Heart right ventricle (tissue), 16 donors: Measurements from ENCODE around the gene TSEN2. TPM values are rescaled to one million over a fixed set of nuclear protein-coding genes. Genes with fewer than 3 reads are reported as not detected.
A peak's percentile ranks its signal among the peaks of the same experiment; 100 is the strongest.

ENCODE experiments used
- ATAC-seq, 8 donors: fragments of 200-7000 bp; cut with Tn5 transposase; one replicate each; pipeline ENCODE4 v1.9.1; 2020; ENCODE audit warnings: mild to moderate bottlenecking in 8 of 8, moderate library complexity in 8 of 8, moderate number of reproducible peaks in 1 of 8
- DNase-seq, 2 donors: peaks; one replicate each; pipeline ENCODE4 v3.0.0-alpha.2; 2020
- H3K27ac ChIP-seq, 10 donors: fragments of 200-600 bp; sonication (generic) in 2 of 10; one replicate each; pipeline versions ENCODE4 v1.5.0 to v1.8.0; 2020 to 2022; ENCODE audit warnings: mild to moderate bottlenecking in 3 of 10
- H3K27me3 ChIP-seq, 7 donors: fragments of 200-600 bp; one replicate each; pipeline ENCODE4 v1.8.0; 2021 to 2022; ENCODE audit warnings: mild to moderate bottlenecking in 2 of 7
- H3K36me3 ChIP-seq, 9 donors: fragments of 200-600 bp; sonication (generic) in 1 of 9; one replicate each; pipeline versions ENCODE4 v1.5.0 to v1.8.0; 2020 to 2022; ENCODE audit warnings: mild to moderate bottlenecking in 2 of 9
- H3K4me1 ChIP-seq, 9 donors: fragments of 200-600 bp; sonication (generic) in 1 of 9; one replicate each; pipeline versions ENCODE4 v1.5.0 to v1.8.0; 2020 to 2022; ENCODE audit warnings: mild to moderate bottlenecking in 4 of 9
- H3K4me3 ChIP-seq, 10 donors: fragments of 200-600 bp; sonication (generic) in 2 of 10; one replicate each; pipeline versions ENCODE4 v1.5.0 to v1.8.0; 2020 to 2022; ENCODE audit warnings: mild to moderate bottlenecking in 7 of 10, moderate library complexity in 2 of 10
- H3K9me3 ChIP-seq, 11 donors: fragments of 200-600 bp in 10 of 11; sonication (generic) in 2 of 11; one replicate each; pipeline versions ENCODE4 v1.5.0 to v1.8.0; 2013 to 2022; ENCODE audit warnings: mild to moderate bottlenecking in 2 of 11, control low read depth in 1 of 11, moderate library complexity in 1 of 11
- WGBS, 2 donors: extraction: QIAGEN DNeasy Blood & Tissue Kit; methylation state at CpG; one replicate each; pipeline ENCODE4 v1.1.7; 2013; ENCODE audit warnings: inconsistent platforms in 1 of 2; 5-methylcytosine and 5-hydroxymethylcytosine counted together
- intact Hi-C, 10 donors: fragments of 100-400 bp; cut with DNase I; formaldehyde crosslinking; loops; one replicate each; pipeline versions ENCODE4 v1.11.1 to v1.14.2; 2022
- polyA plus RNA-seq, 2 donors: library from polyadenylated mRNA; stranded (reverse); fragments of 200-250 nt; gene quantifications; one replicate each; pipeline ENCODE4 v1.2.3, GENCODE V29; 2013
- total RNA-seq, 10 donors: library from RNA; stranded (reverse); fragmentation: NEBNext Ultra II Directional in 3 of 10; extraction: Animal tissue kit (Norgen Biotek cat#: 25700) in 3 of 10; gene quantifications; one replicate each; pipeline versions ENCODE4 v1.2.1 to v1.2.4, GENCODE V29; 2021 to 2023
- TF ChIP-seq, protein P1 (sequence below), 9 donors: fragments of 200-600 bp; sonication (generic) in 2 of 9; IDR thresholded peaks; one replicate each; pipeline versions ENCODE4 v1.5.0 to v1.8.0; 2021 to 2022; ENCODE audit warnings: antibody characterized with exemption in 9 of 9, mild to moderate bottlenecking in 5 of 9, moderate library complexity in 1 of 9
- donor health status: Arrhythmogenic right ventricular cardiomyopathy.
- donor health status: ischemic (EF 13 %, LVEDD 7.1; RV severe dilation, severe dysfunction).
- donor health status: healthy with polysubstance abuse.
- donor health status: DM: no; HTN: yes; CAD: no.
- donor health status: DM: no; HTN: no; CAD: no.
- donor health status: ischemic (EF 25% LVEDD 6.9; RV normal size, moderate dysfunction).
- donor health status: ischemic (EF 25% LVEDD 5.7; RV mildly dilated, moderate dysfunction).
- donor health status: healthy.
- donor health status: DM: yes; HTN: yes; CAD: no.
- donor health status: Ischemic cardiomyopathy.
- donor health status: ischemic (EF 35%, LVEDD 5.7; RV mildly dilated, moderate dysfunction).
- donor health status: nonischemic (EF 11% LVEDD 7.7; RV severe dilation, severe dysfunction).
- donor health status: DM: yes; HTN: yes; CAD: no.
- donor health status: PGD.
- donor health status: ischemic (EF 29% LVEDD 5.4; RV normal size, mild dysfunction).
- donor health status: nonischemic (EF 23%, LVEDD 6.1; RV moderate dilation, normal function).

Gene TSEN2
- total and polyA plus RNA-seq, 12 donors: 15.7 to 33.7 (median 19.8) TPM

DNA sequence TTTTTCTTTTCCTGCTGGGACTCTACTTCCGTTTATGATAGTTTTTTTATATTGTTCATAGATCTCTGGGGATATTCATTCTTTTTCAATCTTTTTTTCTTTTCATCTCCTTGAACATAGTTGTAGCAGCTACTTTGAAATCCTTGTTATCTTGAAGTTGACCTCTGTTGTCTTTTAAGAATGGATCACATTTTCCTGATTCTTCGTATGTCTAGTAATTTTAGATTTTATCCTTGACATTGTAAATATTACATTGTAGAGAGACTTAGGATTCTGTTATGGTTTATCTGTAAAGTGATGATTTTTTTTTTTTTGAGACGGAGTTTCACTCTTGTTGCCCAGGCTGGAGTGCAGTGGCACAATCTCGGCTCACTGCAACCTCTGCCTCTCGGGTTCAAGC is 93.1 kb downstream of the TSEN2 start:
- TF ChIP-seq, protein P1, sequence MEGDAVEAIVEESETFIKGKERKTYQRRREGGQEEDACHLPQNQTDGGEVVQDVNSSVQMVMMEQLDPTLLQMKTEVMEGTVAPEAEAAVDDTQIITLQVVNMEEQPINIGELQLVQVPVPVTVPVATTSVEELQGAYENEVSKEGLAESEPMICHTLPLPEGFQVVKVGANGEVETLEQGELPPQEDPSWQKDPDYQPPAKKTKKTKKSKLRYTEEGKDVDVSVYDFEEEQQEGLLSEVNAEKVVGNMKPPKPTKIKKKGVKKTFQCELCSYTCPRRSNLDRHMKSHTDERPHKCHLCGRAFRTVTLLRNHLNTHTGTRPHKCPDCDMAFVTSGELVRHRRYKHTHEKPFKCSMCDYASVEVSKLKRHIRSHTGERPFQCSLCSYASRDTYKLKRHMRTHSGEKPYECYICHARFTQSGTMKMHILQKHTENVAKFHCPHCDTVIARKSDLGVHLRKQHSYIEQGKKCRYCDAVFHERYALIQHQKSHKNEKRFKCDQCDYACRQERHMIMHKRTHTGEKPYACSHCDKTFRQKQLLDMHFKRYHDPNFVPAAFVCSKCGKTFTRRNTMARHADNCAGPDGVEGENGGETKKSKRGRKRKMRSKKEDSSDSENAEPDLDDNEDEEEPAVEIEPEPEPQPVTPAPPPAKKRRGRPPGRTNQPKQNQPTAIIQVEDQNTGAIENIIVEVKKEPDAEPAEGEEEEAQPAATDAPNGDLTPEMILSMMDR (IDR thresholded peaks at IDR 0.05): no peak
- Histone ChIP-seq H3K9me3 (peaks cover 0 to 13% (median 0%) of the 10 kb centered on the region in 11 donors), H3K4me1 (peaks cover 9 to 28% (median 18%) of the 10 kb centered on the region in 9 donors), H3K27me3 (no peaks in the 10 kb centered on the region), H3K36me3 (peaks cover 0 to 99% (median 68%) of the 10 kb centered on the region in 9 donors), H3K27ac (no peak overlapping the region), H3K4me3 (no peak overlapping the region)
- no peak for DNase-seq
- intact Hi-C loops: no loop called here
- ATAC-seq: no peak
- 91 to 94% methylated on average over 5 of the region's 5 CpGs for WGBS, 2 donors

DNA sequence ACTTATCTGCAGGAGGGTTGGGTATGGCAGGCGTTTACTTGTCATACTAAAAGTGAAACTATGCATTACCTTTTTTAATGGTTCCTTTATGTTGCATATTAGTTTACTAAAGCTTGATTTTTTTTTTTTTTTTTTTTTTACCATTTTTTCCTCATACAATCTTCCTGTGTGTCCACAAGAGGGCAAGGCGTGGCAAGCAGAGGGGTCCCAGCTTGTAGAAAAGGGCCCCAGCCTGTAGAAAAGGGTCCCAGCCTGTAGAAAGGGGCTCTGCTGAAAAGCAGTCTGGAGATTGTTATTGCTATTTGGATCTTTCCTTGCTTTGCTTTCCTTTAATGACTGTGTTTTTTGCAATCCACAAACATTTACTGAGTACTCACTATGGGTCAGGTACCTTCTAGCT is 94.5 kb downstream of the TSEN2 start:
- no peak for DNase-seq
- Histone ChIP-seq H3K36me3 (peaks cover 0 to 99% (median 63%) of the 10 kb centered on the region in 9 donors), H3K4me3 (no peak overlapping the region), H3K9me3 (peaks cover 0 to 13% (median 0%) of the 10 kb centered on the region in 11 donors), H3K27ac (no peak overlapping the region), H3K27me3 (no peaks in the 10 kb centered on the region), H3K4me1 (peaks cover 8 to 23% (median 17%) of the 10 kb centered on the region in 9 donors)
- TF ChIP-seq, protein P1 (IDR thresholded peaks at IDR 0.05): no peak
- 92 to 94% methylated on average over 2 of the region's 2 CpGs for WGBS, 2 donors
- no peak for ATAC-seq
- intact Hi-C loops: no loop called here

DNA sequence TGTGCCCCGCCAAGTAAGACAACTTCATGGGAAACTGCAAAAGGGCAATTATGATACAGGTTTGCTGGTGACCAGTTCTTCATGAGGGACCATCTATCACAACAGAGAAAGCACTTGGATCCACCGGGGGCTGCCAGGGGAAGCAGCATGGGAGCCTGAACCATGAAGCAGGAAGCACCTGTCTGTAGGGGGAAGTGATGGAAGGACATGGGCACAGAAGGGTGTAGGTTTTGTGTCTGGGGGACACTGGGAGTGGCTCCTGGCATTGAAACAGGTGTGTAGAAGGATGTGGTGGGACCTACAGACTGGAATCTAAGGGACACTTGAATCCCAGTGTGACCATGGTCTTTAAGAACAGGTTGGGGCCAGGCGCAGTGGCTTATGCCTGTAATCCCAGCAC is 95.2 kb downstream of the TSEN2 start:
- peaks cover under 1 to 15% (median 10%) of the 10 kb centered on the region in 9 donors for H3K4me1 ChIP-seq
- DNase-seq (no peak), ATAC-seq (no peak)
- H3K36me3 ChIP-seq: peaks cover 0 to 99% (median 64%) of the 10 kb centered on the region in 9 donors
- no peaks in the 10 kb centered on the region for H3K27me3 ChIP-seq
- peak overlapping the region in 4 of 10 donors; percentile 1 to 48 (median 28) for H3K27ac ChIP-seq
- H3K9me3 ChIP-seq: peaks cover 0 to 13% (median 0%) of the 10 kb centered on the region in 11 donors
- TF ChIP-seq, protein P1 (IDR thresholded peaks at IDR 0.05): no peak
- intact Hi-C loops: no loop called here
- 85 to 86% methylated on average over 3 of the region's 3 CpGs for WGBS, 2 donors
- no peak overlapping the region for H3K4me3 ChIP-seq

DNA sequence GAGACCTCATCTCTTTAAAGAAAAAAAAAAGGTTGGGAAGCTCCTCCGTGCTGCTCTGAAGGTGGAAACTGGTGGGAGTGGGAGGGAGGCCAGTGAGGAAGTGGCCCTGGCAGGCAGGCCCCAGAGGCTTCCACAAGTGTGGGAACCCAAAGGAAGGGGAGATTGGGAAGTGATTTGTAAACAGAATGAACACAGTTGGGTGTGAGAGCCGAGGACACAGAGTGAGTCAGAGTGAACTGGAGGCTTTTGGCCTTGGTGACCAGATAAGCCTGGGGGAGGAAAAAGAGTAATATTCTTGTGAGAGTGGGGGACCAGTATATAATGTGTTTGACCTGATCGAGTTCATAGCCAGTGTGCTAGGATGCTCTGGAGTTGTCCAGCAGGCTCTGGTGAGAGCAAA is 95.6 kb downstream of the TSEN2 start:
- Histone ChIP-seq H3K4me1 (peaks cover 0 to 11% (median 5%) of the 10 kb centered on the region in 9 donors), H3K9me3 (peaks cover 0 to 13% (median 0%) of the 10 kb centered on the region in 11 donors), H3K27me3 (no peaks in the 10 kb centered on the region), H3K36me3 (peaks cover 0 to 99% (median 64%) of the 10 kb centered on the region in 9 donors), H3K27ac (peak overlapping the region in 4 of 10 donors; percentile 1 to 48 (median 28)), H3K4me3 (no peak overlapping the region)
- TF ChIP-seq, protein P1 (IDR thresholded peaks at IDR 0.05): no peak
- intact Hi-C loops: loop anchor here in 1 of 10 donors (10.0 kb wide), 1 partner anchor 135 kb away; no protein-coding TSS in a partner anchor
- WGBS, 2 donors: 47 to 57% methylated on average over 3 of the region's 3 CpGs
- peak in 4 of 8 donors; percentile 11 to 23 (median 20) for ATAC-seq
- no peak for DNase-seq
